Measurements from ENCODE around the gene RASA3.

RASA3 gene

DNA sequence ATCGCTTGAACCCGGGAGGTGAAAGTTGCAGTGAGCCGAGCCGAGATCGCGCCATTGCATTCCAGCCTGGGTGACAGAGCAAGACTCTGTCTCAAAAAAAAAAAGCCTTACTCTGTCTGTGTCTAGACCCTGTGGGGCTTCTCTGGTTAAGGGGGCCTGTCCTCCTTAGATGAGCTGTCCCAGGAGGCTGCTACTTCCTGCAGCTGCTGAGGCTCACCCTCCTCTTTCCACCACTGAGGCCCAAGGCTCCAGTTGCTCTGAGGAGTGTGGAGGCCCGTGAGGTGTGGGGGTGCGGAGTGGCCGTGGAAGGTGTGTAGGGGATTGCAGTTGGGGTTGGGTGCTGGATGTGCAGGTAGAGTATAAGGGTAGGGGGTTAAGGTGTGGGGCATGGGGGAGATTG lies 22.1 kb upstream of the RASA3 start:
- H3K4me3 ChIP-seq (ENCODE audit: severe bottlenecking) = no peak overlapping the region
- no peak for TF ChIP-seq CTCF (IDR thresholded peaks at IDR 0.05; ENCODE audit: poor library complexity, severe bottlenecking)
- H3K27me3 ChIP-seq (ENCODE audit: insufficient read depth, poor library complexity, severe bottlenecking) = no peaks in the 10 kb centered on the region
- peak; percentile 24 for DNase-seq (ENCODE audit: low spot score)
- no peaks in the 10 kb centered on the region for H3K36me3 ChIP-seq (ENCODE audit: low read depth)
- H3K4me1 ChIP-seq (ENCODE audit: insufficient read depth, poor library complexity, severe bottlenecking) = peaks cover 9% of the 10 kb centered on the region
- no peak for ATAC-seq (ENCODE audit: low read depth)
- H3K27ac ChIP-seq (ENCODE audit: poor library complexity, severe bottlenecking) = no peak overlapping the region
- no peaks in the 10 kb centered on the region for H3K9me3 ChIP-seq (ENCODE audit: severe bottlenecking)

- no peak for TF ChIP-seq CTCF (IDR thresholded peaks at IDR 0.05; ENCODE audit: poor library complexity, severe bottlenecking)
- Histone ChIP-seq H3K27ac (ENCODE audit: poor library complexity, severe bottlenecking) (no peak overlapping the region), H3K4me3 (ENCODE audit: severe bottlenecking) (no peak overlapping the region), H3K36me3 (ENCODE audit: low read depth) (no peaks in the 10 kb centered on the region), H3K4me1 (ENCODE audit: insufficient read depth, poor library complexity, severe bottlenecking) (peaks cover 9% of the 10 kb centered on the region), H3K9me3 (ENCODE audit: severe bottlenecking) (no peaks in the 10 kb centered on the region), H3K27me3 (ENCODE audit: insufficient read depth, poor library complexity, severe bottlenecking) (no peaks in the 10 kb centered on the region)
- DNase-seq (ENCODE audit: low spot score) = no peak
- ATAC-seq (ENCODE audit: low read depth) = no peak
Observed at GRCh38 chr13:114153485-114154080, 21.2 kb upstream of the RASA3 start.

GRCh38 chr13:114152831-114153371 lies 20.5 kb upstream of the RASA3 start:
- DNase-seq (ENCODE audit: low spot score) (peak; percentile 38), ATAC-seq (ENCODE audit: low read depth) (no peak)
- H3K36me3 ChIP-seq (ENCODE audit: low read depth) = no peaks in the 10 kb centered on the region
- H3K4me1 ChIP-seq (ENCODE audit: insufficient read depth, poor library complexity, severe bottlenecking) = peaks cover 9% of the 10 kb centered on the region
- H3K9me3 ChIP-seq (ENCODE audit: severe bottlenecking) = no peaks in the 10 kb centered on the region
- H3K4me3 ChIP-seq (ENCODE audit: severe bottlenecking) = no peak overlapping the region
- TF ChIP-seq CTCF (IDR thresholded peaks at IDR 0.05; ENCODE audit: poor library complexity, severe bottlenecking) = no peak
- no peak overlapping the region for H3K27ac ChIP-seq (ENCODE audit: poor library complexity, severe bottlenecking)
- H3K27me3 ChIP-seq (ENCODE audit: insufficient read depth, poor library complexity, severe bottlenecking) = no peaks in the 10 kb centered on the region

GRCh38 chr13:114152285-114152645 lies 19.8 kb upstream of the RASA3 start:
- Histone ChIP-seq H3K36me3 (ENCODE audit: low read depth) (no peaks in the 10 kb centered on the region), H3K4me1 (ENCODE audit: insufficient read depth, poor library complexity, severe bottlenecking) (peaks cover 9% of the 10 kb centered on the region), H3K9me3 (ENCODE audit: severe bottlenecking) (no peaks in the 10 kb centered on the region), H3K4me3 (ENCODE audit: severe bottlenecking) (no peak overlapping the region), H3K27me3 (ENCODE audit: insufficient read depth, poor library complexity, severe bottlenecking) (no peaks in the 10 kb centered on the region), H3K27ac (ENCODE audit: poor library complexity, severe bottlenecking) (no peak overlapping the region)
- no peak for TF ChIP-seq CTCF (IDR thresholded peaks at IDR 0.05; ENCODE audit: poor library complexity, severe bottlenecking)
- ATAC-seq (ENCODE audit: low read depth) = no peak
- peak; percentile 34 for DNase-seq (ENCODE audit: low spot score)

GRCh38 chr13:114151565-114152284 lies 19.3 kb upstream of the RASA3 start:
- ATAC-seq (ENCODE audit: low read depth) (peak; percentile 98), DNase-seq (ENCODE audit: low spot score) (peak; percentile 81)
- peak; percentile 31 for TF ChIP-seq CTCF (IDR thresholded peaks at IDR 0.05; ENCODE audit: poor library complexity, severe bottlenecking)
- H3K27ac ChIP-seq (ENCODE audit: poor library complexity, severe bottlenecking) = no peak overlapping the region
- no peaks in the 10 kb centered on the region for H3K36me3 ChIP-seq (ENCODE audit: low read depth)
- no peak overlapping the region for H3K4me3 ChIP-seq (ENCODE audit: severe bottlenecking)
- peaks cover 9% of the 10 kb centered on the region for H3K4me1 ChIP-seq (ENCODE audit: insufficient read depth, poor library complexity, severe bottlenecking)
- no peaks in the 10 kb centered on the region for H3K27me3 ChIP-seq (ENCODE audit: insufficient read depth, poor library complexity, severe bottlenecking)
- H3K9me3 ChIP-seq (ENCODE audit: severe bottlenecking) = no peaks in the 10 kb centered on the region

Data from RWPE2 (cell line).